PFSK-1 (cell line): ENCODE results near the gene RPF1.

ENCODE experiments used
- FOXP2 ChIP-seq: optimal IDR thresholded peaks from 2 replicates; pipeline ENCODE3; 2011; ENCODE audit warnings: borderline replicate concordance, control low read depth, inconsistent platforms; ENCODE audit not compliant: insufficient read depth; ENCODE audit errors: extremely low read length, extremely low read depth
- POLR2AphosphoS5 ChIP-seq: IDR thresholded peaks from 2 replicates; pipeline ENCODE4 v1.6.1; 2012; ENCODE audit warnings: low read depth, mild to moderate bottlenecking, control low read depth, low read length, moderate library complexity
- REST ChIP-seq, 2 experiments: IDR thresholded peaks; 2 replicates each; pipeline versions ENCODE4 v1.6.1 to v1.8.0; 2011 to 2012; ENCODE audit warnings: low read depth in 2 of 2, low read length in 2 of 2, control low read depth in 1 of 2, inconsistent platforms in 1 of 2, mild to moderate bottlenecking in 1 of 2, moderate library complexity in 1 of 2; ENCODE audit not compliant: insufficient read depth in 1 of 2
- SIN3A ChIP-seq: IDR thresholded peaks from 2 replicates; pipeline ENCODE4 v1.6.1; 2012; ENCODE audit warnings: mild to moderate bottlenecking, low read length, moderate library complexity, borderline replicate concordance; ENCODE audit not compliant: insufficient read depth
- TAF1 ChIP-seq: IDR thresholded peaks from 2 replicates; pipeline ENCODE4 v1.6.1; 2012; ENCODE audit warnings: low read length, control low read depth, borderline replicate concordance; ENCODE audit not compliant: insufficient read depth

The RPF1 gene

DNA sequence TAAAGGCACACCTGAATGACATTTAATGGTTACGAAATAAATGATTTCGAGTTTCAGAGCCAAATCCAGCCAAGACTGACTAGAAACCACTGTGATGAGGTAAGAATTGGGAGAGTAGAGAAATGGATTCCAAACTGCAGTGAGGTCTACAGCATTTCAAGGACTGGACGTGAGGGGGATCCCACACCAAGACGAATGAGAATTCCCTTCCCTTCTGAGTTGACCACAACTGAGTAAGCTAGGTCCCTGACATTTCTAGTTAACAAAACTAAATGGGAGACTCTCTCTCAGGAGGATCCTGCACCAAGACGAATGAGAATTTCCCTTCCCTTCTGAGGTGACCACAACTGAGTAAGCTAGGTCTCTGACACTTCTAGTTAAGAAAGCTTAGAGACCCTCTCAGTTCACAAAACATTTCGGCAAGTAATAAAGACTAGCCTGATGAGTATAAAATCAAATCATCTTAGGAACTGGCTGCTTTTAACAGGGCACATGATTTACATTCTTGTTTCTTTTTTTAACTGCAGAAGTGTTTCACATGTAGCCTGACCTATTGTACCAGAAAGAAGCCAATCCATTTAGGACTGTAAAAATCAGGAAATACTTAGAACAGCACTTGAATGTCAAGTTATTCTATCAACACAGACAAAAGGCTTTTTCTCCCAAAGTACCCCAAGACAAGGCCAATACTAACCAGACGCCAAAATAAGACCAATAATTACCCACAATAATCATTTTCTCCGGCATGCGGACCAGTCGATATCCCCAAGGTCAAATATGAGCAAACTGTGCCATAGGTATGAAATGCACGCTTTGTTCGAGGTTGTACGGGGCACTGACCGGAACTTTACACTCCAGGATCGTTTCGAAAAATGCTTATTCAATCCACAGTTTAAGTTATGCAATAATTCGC is 25.8 kb downstream of the RPF1 start:
- TF ChIP-seq FOXP2 (no peak), TAF1 (no peak), SIN3A (no peak), POLR2AphosphoS5 (no peak), REST (IDR thresholded peaks at IDR 0.05; ENCODE audit: insufficient read depth in 1 of 2, low read depth in 2 of 2, low read length in 2 of 2) (no peak)

GRCh38 chr1:84505493-84506001 is 26.5 kb downstream of the RPF1 start:
- TF ChIP-seq SIN3A, result peak; percentile 46; the same call in 1 of the 2 replicates
- no peak for TF ChIP-seq REST (IDR thresholded peaks at IDR 0.05; ENCODE audit: insufficient read depth in 1 of 2, low read depth in 2 of 2, low read length in 2 of 2)
- no peak for TF ChIP-seq TAF1
- TF ChIP-seq POLR2AphosphoS5, result no peak
- peak; percentile 35 for TF ChIP-seq FOXP2

- TF ChIP-seq TAF1 (peak; percentile 67; the same call in 1 of the 2 replicates), POLR2AphosphoS5 (no peak; the same call in none of the 2 replicates), SIN3A (peak; percentile 25; the same call in 1 of the 2 replicates), REST (IDR thresholded peaks at IDR 0.05; ENCODE audit: insufficient read depth in 1 of 2, low read depth in 2 of 2, low read length in 2 of 2) (no peak), FOXP2 (peak; percentile 64)
Observed at GRCh38 chr1:84506002-84506728, 27.1 kb downstream of the RPF1 start, which contains the start of the genes GNG5 and SPATA1. TSS of gene GNG5 (minus strand) at chr1:84506581. CDS start at chr1:84506091, 490 bp downstream. TSS of gene SPATA1 (plus strand) at chr1:84506386. CDS start at chr1:84516360, 9,974 bp downstream.

GRCh38 chr1:84506729-84507453 is 27.8 kb downstream of the RPF1 start:
- TF ChIP-seq REST (IDR thresholded peaks at IDR 0.05; ENCODE audit: insufficient read depth in 1 of 2, low read depth in 2 of 2, low read length in 2 of 2), result no peak
- TF ChIP-seq POLR2AphosphoS5, result no peak; the same call in 1 of the 2 replicates
- TF ChIP-seq FOXP2, result no peak
- TF ChIP-seq TAF1, result no peak
- no peak for TF ChIP-seq SIN3A
